Neural crest cell (in vitro differentiated cells): Measurements from ENCODE around the gene APC. TPM values are rescaled to one million over a fixed set of nuclear protein-coding genes. Genes with fewer than 3 reads are reported as not detected.

Experiments
- DNase-seq: peaks from one replicate; pipeline ENCODE4 v3.0.0; 2021; ENCODE audit warnings: low read depth, mixed read lengths, low spot score
- H3K27ac Mint-ChIP-seq: one replicate; pipeline ENCODE4 v1.8.0; 2021; ENCODE audit warnings: mild to moderate bottlenecking, mixed read lengths; ENCODE audit not compliant: unreplicated experiment
- H3K27me3 Mint-ChIP-seq: 2 replicates; pipeline ENCODE4 v1.8.0; 2021; ENCODE audit warnings: low read depth, mild to moderate bottlenecking, mixed read lengths
- H3K36me3 Mint-ChIP-seq: 2 replicates; pipeline ENCODE4 v1.8.0; 2021; ENCODE audit warnings: low read depth, mild to moderate bottlenecking, mixed read lengths
- H3K4me1 Mint-ChIP-seq: 2 replicates; pipeline ENCODE4 v1.8.0; 2021; ENCODE audit warnings: mixed read lengths
- H3K4me3 Mint-ChIP-seq: one replicate; pipeline ENCODE4 v1.8.0; 2021; ENCODE audit warnings: mild to moderate bottlenecking, mixed read lengths
- H3K9me3 Mint-ChIP-seq: 2 replicates; pipeline ENCODE4 v1.8.0; 2021; ENCODE audit warnings: mixed read lengths
- CTCF ChIP-seq: fragments of 200-600 bp; sonication (generic); conservative IDR thresholded peaks from 2 replicates; pipeline ENCODE4 v1.5.0; 2021; ENCODE audit warnings: antibody characterized with exemption, mild to moderate bottlenecking
- long read RNA-seq: library from polyadenylated mRNA; unstranded; transcript quantifications from one replicate; pipeline ENCODE4 v2.0.0, GENCODE V29; 2020
- total RNA-seq: library from RNA; stranded (reverse); gene quantifications from 2 replicates; pipeline ENCODE4 v1.2.1, GENCODE V29; 2021

The APC gene
- 48.4 and 52.3 TPM in 2 replicates for total RNA-seq
- long read RNA-seq, full-length matches to known transcripts: 7 of 63 reads
- long read RNA-seq, partial matches to known transcripts: 5 of 63 reads
- long read RNA-seq, other reads (novel, unspliced or antisense): 51 of 63 reads

GRCh38 chr5:112737463-112738190 is at the start of gene APC:
Gene APC, plus strand, starts transcription at chr5:112737885. Its CDS starts 17,006 bp downstream, at chr5:112754891.
- peak; percentile 40 for TF ChIP-seq CTCF
- Mint-ChIP-seq H3K4me3 (peak within 1 kb of the TSS; percentile 98), H3K9me3 (no peaks in the 10 kb centered on the region), H3K36me3 (no peaks in the 10 kb centered on the region), H3K4me1 (peaks cover 24% of the 10 kb centered on the region), H3K27ac (peak within 1 kb of the TSS; percentile 63), H3K27me3 (no peaks in the 10 kb centered on the region)
- peak; percentile 82 for DNase-seq

GRCh38 chr5:112689155-112689909 is 48.4 kb upstream of the APC start:
- no peak for DNase-seq
- H3K27ac Mint-ChIP-seq: no peak overlapping the region
- peaks cover 8% of the 10 kb centered on the region for H3K4me1 Mint-ChIP-seq
- no peaks in the 10 kb centered on the region for H3K9me3 Mint-ChIP-seq
- no peak for TF ChIP-seq CTCF
- H3K27me3 Mint-ChIP-seq: no peaks in the 10 kb centered on the region
- H3K4me3 Mint-ChIP-seq: no peak overlapping the region
- no peaks in the 10 kb centered on the region for H3K36me3 Mint-ChIP-seq

DNA sequence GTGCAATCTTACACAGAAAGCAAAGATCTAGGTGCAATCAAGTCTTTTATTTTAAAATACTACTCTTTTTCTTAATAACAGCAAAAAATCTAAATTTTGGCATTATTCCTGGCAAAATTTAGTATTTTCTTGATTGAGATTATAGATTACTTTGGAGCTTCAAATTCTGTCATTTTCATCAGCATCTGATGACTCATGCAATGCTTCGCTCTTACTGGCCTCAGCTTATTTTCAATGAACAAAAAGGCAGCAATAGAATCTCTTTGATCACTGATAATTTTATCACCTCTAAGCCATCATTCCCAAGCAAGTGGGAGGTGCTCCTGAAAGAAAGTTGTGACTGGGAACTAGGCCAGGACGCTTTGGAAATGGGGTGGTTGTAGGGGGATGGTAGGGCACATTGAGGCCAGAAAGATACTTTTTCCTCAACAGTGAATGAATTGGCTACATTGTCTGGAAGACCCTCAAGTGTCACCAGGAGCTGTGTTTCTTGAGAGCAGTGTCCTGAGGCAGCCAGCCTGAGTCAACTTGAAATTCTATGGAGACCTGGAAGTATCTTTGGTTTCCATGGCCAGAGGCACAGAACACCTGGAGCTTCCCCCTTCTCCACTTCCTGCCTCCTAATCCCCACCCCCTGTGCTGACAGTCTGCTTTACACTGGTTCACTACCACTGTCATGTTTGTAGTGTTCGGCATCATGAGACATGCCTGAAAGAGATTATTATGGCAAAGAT is 46.9 kb upstream of the APC start:
- DNase-seq: no peak
- Mint-ChIP-seq H3K9me3 (no peaks in the 10 kb centered on the region), H3K4me1 (peaks cover 3% of the 10 kb centered on the region), H3K4me3 (no peak overlapping the region), H3K27ac (no peak overlapping the region), H3K27me3 (no peaks in the 10 kb centered on the region), H3K36me3 (no peaks in the 10 kb centered on the region)
- TF ChIP-seq CTCF: no peak

GRCh38 chr5:112691339-112691680 is 46.4 kb upstream of the APC start:
- no peak for TF ChIP-seq CTCF
- Mint-ChIP-seq H3K9me3 (no peaks in the 10 kb centered on the region), H3K36me3 (no peaks in the 10 kb centered on the region), H3K4me1 (peaks cover 3% of the 10 kb centered on the region), H3K4me3 (no peak overlapping the region), H3K27ac (no peak overlapping the region), H3K27me3 (no peaks in the 10 kb centered on the region)
- no peak for DNase-seq

DNA sequence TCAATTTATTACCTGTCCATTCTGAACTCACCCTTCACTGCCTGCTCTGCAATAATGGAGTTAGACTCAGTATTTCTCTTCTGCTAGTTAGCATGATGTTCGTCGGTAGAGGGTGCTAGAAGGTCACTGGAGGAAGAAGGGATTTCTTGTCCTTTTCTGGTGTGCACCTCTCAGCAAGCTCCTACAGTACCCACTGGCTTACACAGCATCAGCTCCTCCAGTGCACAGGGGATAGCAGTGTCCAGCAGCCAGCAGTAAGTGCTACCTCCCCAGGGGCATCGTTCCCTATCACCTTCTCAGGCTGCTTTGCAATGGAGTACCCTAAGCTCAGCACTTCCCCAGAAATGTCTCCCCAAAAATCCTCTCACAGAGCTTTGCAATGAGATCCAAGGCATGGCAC is 45.9 kb upstream of the APC start:
- Mint-ChIP-seq H3K27me3 (no peaks in the 10 kb centered on the region), H3K4me1 (peaks cover 3% of the 10 kb centered on the region), H3K27ac (no peak overlapping the region), H3K4me3 (no peak overlapping the region), H3K9me3 (no peaks in the 10 kb centered on the region), H3K36me3 (no peaks in the 10 kb centered on the region)
- TF ChIP-seq CTCF: peak; percentile 33
- no peak for DNase-seq
